ENCODE results near the gene PET100.

DNA sequence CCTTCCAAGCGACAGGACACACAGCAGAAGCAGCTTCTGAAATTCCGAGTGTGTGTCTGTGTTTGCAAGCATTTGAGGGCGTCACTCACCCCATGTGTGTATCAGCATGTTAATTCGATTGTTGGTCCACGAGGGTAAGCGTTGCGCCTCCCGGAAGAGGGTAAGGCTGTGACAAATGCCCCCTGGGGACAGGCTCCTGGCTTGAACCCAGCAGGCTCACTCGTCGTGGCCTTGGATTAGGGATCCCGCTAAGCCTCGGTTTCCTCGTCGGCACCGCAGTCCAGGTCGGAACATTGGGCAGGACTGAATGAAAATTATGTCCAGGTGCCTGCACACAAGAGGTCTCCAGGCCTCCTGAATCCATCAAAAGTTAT is 6.7 kb downstream of the PET100 start:
- TF ChIP-seq, protein P1, sequence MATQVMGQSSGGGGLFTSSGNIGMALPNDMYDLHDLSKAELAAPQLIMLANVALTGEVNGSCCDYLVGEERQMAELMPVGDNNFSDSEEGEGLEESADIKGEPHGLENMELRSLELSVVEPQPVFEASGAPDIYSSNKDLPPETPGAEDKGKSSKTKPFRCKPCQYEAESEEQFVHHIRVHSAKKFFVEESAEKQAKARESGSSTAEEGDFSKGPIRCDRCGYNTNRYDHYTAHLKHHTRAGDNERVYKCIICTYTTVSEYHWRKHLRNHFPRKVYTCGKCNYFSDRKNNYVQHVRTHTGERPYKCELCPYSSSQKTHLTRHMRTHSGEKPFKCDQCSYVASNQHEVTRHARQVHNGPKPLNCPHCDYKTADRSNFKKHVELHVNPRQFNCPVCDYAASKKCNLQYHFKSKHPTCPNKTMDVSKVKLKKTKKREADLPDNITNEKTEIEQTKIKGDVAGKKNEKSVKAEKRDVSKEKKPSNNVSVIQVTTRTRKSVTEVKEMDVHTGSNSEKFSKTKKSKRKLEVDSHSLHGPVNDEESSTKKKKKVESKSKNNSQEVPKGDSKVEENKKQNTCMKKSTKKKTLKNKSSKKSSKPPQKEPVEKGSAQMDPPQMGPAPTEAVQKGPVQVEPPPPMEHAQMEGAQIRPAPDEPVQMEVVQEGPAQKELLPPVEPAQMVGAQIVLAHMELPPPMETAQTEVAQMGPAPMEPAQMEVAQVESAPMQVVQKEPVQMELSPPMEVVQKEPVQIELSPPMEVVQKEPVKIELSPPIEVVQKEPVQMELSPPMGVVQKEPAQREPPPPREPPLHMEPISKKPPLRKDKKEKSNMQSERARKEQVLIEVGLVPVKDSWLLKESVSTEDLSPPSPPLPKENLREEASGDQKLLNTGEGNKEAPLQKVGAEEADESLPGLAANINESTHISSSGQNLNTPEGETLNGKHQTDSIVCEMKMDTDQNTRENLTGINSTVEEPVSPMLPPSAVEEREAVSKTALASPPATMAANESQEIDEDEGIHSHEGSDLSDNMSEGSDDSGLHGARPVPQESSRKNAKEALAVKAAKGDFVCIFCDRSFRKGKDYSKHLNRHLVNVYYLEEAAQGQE (IDR thresholded peaks at IDR 0.05; ENCODE audit: low read depth, low read length) = no peak
- TF ChIP-seq, protein P2, sequence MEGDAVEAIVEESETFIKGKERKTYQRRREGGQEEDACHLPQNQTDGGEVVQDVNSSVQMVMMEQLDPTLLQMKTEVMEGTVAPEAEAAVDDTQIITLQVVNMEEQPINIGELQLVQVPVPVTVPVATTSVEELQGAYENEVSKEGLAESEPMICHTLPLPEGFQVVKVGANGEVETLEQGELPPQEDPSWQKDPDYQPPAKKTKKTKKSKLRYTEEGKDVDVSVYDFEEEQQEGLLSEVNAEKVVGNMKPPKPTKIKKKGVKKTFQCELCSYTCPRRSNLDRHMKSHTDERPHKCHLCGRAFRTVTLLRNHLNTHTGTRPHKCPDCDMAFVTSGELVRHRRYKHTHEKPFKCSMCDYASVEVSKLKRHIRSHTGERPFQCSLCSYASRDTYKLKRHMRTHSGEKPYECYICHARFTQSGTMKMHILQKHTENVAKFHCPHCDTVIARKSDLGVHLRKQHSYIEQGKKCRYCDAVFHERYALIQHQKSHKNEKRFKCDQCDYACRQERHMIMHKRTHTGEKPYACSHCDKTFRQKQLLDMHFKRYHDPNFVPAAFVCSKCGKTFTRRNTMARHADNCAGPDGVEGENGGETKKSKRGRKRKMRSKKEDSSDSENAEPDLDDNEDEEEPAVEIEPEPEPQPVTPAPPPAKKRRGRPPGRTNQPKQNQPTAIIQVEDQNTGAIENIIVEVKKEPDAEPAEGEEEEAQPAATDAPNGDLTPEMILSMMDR (IDR thresholded peaks at IDR 0.05 in 2 of 3, conservative IDR thresholded peaks at IDR 0.05 in 1 of 3; ENCODE audit: control insufficient read depth in 2 of 3, extremely low read depth in 1 of 3, insufficient read depth in 1 of 3, low read depth in 3 of 3, low read length in 3 of 3) = no peak
- TF ChIP-seq BACH1 (IDR thresholded peaks at IDR 0.05; ENCODE audit: borderline replicate concordance) (no peak), ESRRA (IDR thresholded peaks at IDR 0.05; ENCODE audit: low read length) (no peak), TARDBP (IDR thresholded peaks at IDR 0.05; ENCODE audit: borderline replicate concordance) (no peak), EZH2 (IDR thresholded peaks at IDR 0.05; ENCODE audit: borderline replicate concordance, control insufficient read depth, low read depth, low read length) (no peak)
- TF ChIP-seq, protein P3, sequence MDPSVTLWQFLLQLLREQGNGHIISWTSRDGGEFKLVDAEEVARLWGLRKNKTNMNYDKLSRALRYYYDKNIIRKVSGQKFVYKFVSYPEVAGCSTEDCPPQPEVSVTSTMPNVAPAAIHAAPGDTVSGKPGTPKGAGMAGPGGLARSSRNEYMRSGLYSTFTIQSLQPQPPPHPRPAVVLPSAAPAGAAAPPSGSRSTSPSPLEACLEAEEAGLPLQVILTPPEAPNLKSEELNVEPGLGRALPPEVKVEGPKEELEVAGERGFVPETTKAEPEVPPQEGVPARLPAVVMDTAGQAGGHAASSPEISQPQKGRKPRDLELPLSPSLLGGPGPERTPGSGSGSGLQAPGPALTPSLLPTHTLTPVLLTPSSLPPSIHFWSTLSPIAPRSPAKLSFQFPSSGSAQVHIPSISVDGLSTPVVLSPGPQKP (IDR thresholded peaks at IDR 0.05; ENCODE audit: low read depth, low read length) = no peak
- TF ChIP-seq, protein P4, sequence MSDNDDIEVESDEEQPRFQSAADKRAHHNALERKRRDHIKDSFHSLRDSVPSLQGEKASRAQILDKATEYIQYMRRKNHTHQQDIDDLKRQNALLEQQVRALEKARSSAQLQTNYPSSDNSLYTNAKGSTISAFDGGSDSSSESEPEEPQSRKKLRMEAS (IDR thresholded peaks at IDR 0.05; ENCODE audit: low read depth, low read length) = no peak

Measured in GM12878 (cell line).